ENCODE measurements around the gene NYAP2. TPM values are rescaled to one million over a fixed set of nuclear protein-coding genes. Genes with fewer than 3 reads are reported as not detected.

Gene NYAP2
- total and polyA plus RNA-seq, 10 of the 15 experiments (the other 5 are each of a cell fraction or from before 2014, with no cell fraction given): 0.03 TPM; not detected in 9

DNA sequence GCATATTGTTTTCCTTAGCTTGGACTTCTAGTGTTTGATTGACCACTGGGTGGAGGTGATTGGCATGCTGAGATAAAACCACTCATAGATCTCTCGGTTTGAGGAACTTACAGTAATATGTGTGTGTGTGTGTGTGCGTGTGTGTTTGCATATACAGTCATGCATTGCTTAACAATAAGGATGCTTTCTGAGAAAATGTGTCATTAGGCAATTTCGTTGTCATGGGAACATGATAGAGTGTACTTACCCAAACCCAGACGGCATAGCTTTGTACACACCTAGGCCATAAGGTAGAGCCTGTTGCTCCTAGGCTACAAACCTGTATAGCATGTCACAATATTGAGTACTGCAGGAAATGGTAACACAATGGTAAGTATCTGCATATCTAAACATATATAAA is 167.3 kb downstream of the NYAP2 start:
- 0% methylated on average over 4 of the region's 4 CpGs for WGBS (ENCODE audit: insufficient coverage, insufficient replicate concordance, low lambda C conversion rate, missing lambda C conversion rate)
- no peak; the same call in 2 of the 3 replicates for ATAC-seq

More for the DNA sequence above, 167.3 kb downstream of the NYAP2 start:
- Histone ChIP-seq H3K9me3 (replicated peaks; ENCODE audit: control insufficient read depth, insufficient read depth, low read length) (no peaks in the 10 kb centered on the region), H3K36me3 (ENCODE audit: control insufficient read depth in 2 of 2, insufficient read depth in 2 of 2, low read length in 1 of 2) (no peaks in the 10 kb centered on the region), H3K4me1 (ENCODE audit: control insufficient read depth, insufficient read depth, low read length) (no peaks in the 10 kb centered on the region), H2AFZ (ENCODE audit: control insufficient read depth, low read depth, low read length) (no peak overlapping the region), H3K27me3 (replicated peaks in 1 of 2; ENCODE audit: control insufficient read depth in 2 of 2, insufficient read depth in 2 of 2, low read length in 1 of 2) (no peaks in the 10 kb centered on the region), H3K4me2 (ENCODE audit: control insufficient read depth, insufficient read depth) (no peak overlapping the region), H3K4me3 (no peak overlapping the region), H3K9ac (ENCODE audit: control insufficient read depth, insufficient read depth, low read length) (no peak overlapping the region), H4K20me1 (ENCODE audit: control insufficient read depth, insufficient read depth) (no peaks in the 10 kb centered on the region), H3K27ac (ENCODE audit: control insufficient read depth, insufficient read depth) (no peak overlapping the region), H3K79me2 (ENCODE audit: control insufficient read depth, insufficient read depth, low read length) (no peaks in the 10 kb centered on the region)
- SMC1A ChIA-PET (ENCODE audit: uncharacterized antibody, unreplicated experiment): interaction anchor here (0.6 to 1.0 kb wide), 2 partner anchors 52 to 58 kb away, joined by 3 read pairs; no protein-coding TSS in a partner anchor
- POLR2A ChIA-PET: no interaction called here
- intact Hi-C loops (cut with micrococcal nuclease; ENCODE audit: unreplicated experiment): no loop called here
- TF ChIP-seq JUNB (IDR thresholded peaks at IDR 0.05): no peak
- TF ChIP-seq MTA2 (IDR thresholded peaks at IDR 0.05; ENCODE audit: low read depth): no peak
- TF ChIP-seq CREB1 (IDR thresholded peaks at IDR 0.05; ENCODE audit: low read depth): no peak
- no peak for TF ChIP-seq SMAD1 (IDR thresholded peaks at IDR 0.05; ENCODE audit: low read depth, partially characterized antibody)
- TF ChIP-seq BHLHE40 (IDR thresholded peaks at IDR 0.05; ENCODE audit: borderline replicate concordance in 1 of 2, low read depth in 2 of 2, low read length in 1 of 2): no peak
- TF ChIP-seq, protein P1, sequence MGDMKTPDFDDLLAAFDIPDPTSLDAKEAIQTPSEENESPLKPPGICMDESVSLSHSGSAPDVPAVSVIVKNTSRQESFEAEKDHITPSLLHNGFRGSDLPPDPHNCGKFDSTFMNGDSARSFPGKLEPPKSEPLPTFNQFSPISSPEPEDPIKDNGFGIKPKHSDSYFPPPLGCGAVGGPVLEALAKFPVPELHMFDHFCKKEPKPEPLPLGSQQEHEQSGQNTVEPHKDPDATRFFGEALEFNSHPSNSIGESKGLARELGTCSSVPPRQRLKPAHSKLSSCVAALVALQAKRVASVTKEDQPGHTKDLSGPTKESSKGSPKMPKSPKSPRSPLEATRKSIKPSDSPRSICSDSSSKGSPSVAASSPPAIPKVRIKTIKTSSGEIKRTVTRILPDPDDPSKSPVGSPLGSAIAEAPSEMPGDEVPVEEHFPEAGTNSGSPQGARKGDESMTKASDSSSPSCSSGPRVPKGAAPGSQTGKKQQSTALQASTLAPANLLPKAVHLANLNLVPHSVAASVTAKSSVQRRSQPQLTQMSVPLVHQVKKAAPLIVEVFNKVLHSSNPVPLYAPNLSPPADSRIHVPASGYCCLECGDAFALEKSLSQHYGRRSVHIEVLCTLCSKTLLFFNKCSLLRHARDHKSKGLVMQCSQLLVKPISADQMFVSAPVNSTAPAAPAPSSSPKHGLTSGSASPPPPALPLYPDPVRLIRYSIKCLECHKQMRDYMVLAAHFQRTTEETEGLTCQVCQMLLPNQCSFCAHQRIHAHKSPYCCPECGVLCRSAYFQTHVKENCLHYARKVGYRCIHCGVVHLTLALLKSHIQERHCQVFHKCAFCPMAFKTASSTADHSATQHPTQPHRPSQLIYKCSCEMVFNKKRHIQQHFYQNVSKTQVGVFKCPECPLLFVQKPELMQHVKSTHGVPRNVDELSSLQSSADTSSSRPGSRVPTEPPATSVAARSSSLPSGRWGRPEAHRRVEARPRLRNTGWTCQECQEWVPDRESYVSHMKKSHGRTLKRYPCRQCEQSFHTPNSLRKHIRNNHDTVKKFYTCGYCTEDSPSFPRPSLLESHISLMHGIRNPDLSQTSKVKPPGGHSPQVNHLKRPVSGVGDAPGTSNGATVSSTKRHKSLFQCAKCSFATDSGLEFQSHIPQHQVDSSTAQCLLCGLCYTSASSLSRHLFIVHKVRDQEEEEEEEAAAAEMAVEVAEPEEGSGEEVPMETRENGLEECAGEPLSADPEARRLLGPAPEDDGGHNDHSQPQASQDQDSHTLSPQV (IDR thresholded peaks at IDR 0.05): no peak
- TF ChIP-seq HDAC2 (IDR thresholded peaks at IDR 0.05): no peak
- TF ChIP-seq ZNF217 (IDR thresholded peaks at IDR 0.05): no peak
- FAIRE-seq (no peak), DNase-seq (ENCODE audit: low read depth, low spot score) (no peak)
- no TSS peak for BruUV-seq (replicated peaks)
- RAD21 ChIA-PET (ENCODE audit: unreplicated experiment): no interaction called here
- in situ Hi-C loops (cut with MboI): no loop called here
- CTCF ChIA-PET: no interaction called here

All from GM12878 (cell line).